CD4-positive, alpha-beta T cell treated with Interleukin-15 for 4 hours (primary cell): Measurements from ENCODE around the gene GUCD1.

Experiments
- DNase-seq: peaks from one replicate; pipeline ENCODE4 v3.0.0-alpha.2; 2020; ENCODE audit warnings: low spot score

GUCD1 gene

DNA sequence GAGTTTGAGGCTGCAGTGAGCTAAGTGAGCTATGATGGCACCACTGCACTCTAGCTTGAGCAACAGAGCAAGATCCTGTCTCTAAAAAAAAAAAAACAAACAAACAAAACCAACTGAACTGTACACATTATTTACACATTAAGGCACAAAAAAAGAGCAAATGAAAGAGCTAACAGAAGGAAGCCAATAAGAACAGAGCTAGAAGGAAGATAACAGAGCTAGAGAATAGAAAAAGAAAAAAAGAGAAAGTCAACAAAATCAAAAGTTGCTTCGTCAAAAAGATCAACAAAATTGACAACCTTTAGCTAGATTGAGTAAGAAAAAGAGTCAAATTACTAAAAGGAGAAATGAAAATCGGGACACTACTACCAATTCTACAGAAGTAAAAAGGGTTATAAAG, 25.0 kb downstream of the GUCD1 start:
- DNase-seq = no peak

DNA sequence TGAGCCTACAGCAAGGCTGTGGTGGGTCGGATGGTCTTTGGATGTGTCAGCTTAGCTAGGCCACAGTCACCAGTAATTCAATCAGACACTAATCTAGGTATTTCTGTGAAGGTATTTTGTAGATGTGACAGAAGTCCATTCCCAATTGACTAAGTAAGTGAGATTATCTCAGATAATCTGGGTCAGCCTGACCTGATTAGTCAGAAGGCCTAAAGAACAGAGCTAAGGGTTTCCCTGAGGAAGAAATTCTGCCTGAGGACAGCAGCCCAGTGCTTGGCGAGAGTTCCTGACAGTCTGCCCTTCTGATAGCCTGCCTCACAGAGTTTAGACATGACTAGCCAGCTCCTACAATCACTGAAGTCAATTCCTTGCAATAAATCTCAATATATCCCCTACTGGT, 28.7 kb downstream of the GUCD1 start:
- no peak for DNase-seq

DNA sequence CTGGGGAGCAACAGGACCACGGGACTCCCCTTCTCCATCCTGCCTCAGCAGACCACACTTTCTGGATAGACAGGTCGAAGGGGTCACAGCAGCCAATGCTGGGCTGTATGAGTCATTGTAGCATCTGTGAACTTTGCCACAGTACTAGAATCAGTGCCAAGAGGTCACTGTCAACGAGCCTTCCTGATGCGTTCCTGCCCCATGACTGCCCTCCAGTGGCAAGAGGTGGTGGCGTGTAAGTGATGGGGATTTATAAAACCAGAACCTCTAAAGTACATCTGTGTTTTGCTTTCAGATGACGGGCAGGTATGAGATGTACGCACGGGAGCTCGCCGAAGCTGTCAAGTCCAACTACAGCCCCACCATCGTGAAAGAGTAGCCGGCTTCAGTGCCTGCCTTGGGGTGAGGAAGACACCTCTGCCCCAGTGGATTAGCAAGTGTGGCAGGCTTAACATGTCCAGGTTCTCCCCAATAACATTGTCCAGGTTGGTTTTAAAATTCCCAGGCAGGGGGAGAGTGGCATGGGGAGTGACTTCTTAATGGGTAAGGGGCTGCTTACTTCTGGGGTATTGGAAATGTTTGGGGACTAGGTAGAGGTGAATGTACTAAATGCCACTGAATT, 29.4 kb downstream of the GUCD1 start:
- DNase-seq = peak; percentile 80

DNA sequence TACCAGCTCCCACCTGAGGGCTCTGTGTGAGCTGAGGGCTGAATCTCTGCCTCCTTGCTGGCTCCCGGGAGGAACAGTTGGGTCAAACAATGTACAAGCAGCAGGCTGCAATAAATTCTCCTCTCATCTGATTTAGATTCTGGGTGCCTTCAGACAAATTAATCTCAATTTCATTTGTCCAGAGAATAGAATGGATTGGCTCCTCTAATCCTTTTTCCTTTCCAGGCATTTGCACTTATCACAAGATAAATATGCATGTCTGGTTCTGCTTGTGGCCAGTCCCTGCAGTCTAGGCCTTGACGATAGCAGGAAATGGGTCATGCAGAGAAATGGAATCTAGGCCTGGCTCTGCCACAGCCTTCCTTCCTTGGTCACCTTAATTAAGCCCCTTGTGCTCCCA, 31.1 kb downstream of the GUCD1 start:
- no peak for DNase-seq

DNA sequence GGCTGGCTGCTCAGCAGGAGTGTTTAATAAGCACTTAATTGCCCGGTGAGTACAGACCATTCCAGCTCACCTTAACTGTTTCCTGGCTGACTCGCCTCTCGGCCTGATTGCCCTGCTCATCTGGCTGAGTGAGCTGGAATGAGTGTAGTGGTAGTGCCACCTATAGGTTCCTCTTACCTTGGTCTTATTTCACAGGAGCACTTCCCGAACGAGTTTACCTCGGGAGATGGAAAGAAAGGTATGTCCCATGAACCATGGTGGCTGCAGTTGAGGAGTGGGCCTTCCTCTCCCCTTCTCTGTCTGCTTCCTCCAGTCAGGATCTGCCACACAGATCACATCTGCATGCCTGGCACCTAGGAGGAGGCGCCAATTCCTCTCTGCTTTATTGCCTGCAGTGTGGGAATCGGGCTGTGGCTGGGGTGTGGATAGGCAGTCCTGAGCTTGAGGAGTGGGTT, 33.1 kb downstream of the GUCD1 start:
- peak; percentile 34 for DNase-seq

DNA sequence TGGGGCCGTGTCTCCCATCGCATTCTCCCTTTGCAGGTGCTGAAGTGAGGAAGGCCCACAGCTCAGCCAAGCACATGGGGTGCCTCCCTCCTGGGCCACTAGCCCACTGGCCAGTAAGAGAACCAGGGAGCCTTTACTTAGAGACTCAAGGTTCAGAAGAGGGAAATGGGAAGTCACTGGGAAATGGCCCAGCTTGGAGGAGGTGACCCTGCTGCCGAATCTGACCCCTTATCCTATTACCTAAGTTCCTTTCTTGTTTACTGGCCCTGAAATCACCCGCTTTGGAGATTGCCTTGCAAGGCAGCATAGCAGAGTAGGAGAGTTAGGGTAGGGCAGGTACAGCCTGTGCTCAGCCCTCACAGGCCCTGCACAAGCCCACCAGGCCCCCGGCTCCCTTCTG, 35.4 kb downstream of the GUCD1 start:
- no peak for DNase-seq

DNA sequence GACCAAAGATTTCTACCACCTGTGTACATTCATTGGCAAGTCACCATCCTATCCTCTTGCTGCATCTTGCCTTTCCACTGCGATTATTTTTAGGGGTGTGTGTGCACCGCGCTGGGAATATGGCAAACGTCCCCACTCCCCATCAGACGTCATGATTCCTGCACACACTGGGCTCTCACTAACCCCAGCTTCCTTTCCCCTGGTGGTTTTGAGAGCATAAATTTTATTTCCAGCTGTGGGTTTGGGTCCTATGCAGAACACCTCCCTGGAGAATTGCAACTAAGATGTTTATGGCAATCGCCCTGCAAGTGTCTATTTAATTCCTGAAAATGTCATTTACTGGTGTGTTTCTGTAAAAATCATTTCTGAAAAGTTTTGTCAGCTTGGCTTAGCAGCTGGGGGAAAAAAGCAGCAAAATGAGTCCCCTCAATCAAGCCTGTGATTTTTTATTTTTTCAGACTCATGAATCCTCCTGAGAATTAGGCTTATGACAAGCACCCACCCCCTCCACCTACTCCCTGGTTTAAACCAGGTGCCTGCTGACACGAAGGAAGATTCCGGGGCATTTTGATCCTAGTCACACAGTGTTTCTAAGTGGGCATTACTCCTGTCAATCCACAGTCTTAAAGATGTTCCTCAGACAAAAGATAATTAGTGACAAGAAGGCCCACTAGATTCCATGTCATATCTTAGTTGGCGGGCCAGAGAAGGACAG, 36.0 kb downstream of the GUCD1 start:
- DNase-seq = no peak

DNA sequence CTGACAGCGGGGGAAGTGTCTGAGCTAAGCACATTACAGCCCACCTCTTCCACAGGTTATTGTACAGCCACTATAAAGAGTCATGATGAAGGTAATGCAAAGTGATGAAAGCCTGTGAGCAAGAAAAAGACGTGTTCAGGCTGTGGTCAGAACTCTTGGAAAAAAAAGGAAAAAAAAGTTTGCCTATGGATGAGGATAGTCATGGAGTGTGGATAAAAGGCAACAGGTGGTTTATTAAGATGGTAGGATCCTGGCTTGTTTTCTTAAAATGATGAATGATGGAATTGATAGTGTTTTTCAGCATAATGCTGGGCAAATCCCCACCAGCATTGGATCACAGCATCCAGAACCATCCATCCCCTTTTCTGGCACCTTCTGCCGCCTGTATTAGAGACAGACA, 36.7 kb downstream of the GUCD1 start:
- no peak for DNase-seq

DNA sequence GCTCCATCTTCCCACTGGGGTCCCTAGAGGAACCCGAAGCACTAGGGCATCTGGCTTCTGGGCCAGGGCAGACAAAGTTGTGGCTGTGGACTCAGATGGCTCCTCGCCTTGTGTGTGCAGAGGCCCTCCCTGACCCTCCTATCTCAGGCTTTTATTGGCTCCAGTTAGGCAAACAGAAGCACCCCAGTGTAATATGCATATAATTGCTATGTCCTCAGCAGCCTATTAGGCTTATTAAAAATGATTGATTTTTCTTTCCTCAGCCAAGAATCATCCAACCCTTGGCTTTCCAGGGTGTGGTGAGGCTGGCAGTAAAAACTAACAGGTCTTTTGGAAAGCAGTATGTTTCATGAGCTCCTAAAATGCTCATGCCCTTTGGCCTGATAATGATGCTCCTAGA, 37.5 kb downstream of the GUCD1 start:
- no peak for DNase-seq

DNA sequence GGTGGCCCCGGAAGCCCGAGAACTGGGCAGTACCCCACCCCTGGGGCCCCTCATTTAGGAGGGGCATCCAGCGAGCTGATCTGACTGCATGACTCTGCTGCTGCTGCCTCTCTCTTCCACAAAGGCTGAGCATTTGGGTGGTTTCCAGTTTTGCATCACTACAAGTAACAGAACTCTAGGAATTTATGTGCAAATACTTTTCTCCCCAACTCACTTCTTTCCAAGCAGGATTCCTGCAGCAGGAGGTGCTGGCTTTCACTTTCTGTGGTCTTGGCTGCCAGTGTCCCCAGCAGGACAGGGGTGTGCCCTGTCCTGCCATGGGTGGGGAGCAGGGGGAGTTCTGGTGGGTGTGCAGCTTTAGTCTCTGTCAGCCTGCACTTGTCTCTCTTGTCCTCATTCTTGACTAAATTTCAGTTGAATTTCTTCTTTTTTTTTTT, 38.6 kb downstream of the GUCD1 start:
- no peak for DNase-seq

DNA sequence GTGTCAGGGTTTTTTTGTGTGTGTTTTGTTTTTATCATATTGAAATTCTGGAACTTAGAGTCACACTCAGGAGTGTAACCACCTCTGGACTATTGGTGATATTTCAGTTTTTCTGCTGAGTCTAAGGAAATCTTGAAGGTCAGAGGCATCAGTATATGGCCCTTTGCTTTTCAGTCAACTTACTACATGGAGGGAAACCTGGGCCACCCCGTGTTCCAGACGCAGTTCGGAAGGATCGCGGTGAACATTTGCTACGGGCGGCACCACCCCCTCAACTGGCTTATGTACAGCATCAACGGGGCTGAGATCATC, 40.0 kb downstream of the GUCD1 start:
- no peak for DNase-seq

DNA sequence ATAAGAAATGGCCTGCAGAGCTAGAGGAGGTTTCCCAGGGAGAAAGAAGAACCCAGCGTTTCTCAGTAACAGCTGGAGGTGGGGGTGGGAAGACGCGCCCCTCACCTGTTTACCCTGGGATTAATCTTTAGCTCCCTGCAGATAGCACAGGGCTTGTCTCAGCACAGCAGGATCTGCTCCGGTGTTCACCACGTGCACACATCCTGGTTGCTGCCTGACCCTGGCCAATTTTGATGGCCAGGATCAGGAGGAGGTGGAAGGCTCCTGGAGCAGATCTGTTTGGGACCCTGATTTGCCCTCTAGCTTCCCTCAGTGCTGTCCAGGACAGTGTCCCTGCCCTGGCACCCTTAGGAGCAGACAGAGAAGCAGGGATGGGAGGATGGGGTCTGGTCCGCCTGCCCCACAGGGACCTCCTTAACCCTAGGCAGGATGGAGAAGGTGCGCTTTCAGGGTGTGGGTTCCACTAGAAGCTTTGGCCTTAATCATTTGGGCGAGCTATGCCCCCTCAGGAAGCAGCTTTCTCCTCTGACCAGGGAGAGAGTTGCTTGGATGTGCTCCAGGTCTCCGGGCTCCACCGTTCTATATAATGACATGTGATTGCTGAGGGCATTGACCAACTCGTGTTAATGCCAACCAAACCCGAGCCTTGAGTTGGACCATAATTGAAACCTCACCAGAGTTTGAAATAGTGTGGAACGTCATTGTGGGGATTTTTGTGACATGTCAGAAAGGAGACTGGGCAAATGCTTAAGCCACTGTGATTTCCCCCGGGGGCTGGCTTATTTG, 40.5 kb downstream of the GUCD1 start:
- DNase-seq = no peak

DNA sequence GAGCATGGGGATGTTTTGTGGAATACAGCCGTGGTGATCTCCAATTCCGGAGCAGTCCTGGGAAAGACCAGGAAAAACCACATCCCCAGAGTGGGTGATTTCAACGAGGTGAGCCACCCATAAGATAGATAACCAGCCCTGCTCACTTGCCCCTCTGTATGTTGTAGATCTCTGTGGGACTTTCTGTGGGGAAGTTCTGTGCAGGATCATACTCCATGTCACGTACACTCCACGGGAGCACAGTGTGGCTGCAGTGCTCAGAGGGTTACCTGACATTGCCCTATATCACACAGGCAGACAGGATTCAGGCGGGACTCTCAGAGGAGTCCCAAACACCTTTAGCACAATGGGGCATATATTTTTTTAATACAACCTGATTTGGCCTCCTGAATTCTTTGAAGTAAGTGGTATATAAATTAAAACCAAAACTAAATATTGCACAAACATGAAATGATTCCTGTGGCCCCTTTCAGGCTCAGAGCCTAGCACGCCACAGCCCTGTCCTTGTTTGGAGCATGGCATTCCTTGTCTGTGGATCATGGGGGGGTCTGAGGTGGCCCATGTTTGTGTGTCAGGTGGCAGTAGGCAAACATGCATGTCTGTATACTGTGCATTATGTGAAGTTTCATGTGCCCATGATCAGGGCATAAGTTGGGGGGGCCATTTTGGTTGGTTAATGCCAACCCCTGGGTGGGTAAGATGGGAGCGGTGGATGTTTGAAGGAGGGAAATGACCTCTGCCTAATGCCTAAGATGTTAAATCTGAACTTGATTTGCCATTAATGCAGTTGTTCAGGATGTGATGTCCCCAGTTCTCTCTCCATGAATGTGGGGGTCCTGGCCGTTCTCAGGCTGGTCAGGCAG, 41.3 kb downstream of the GUCD1 start:
- DNase-seq = no peak

DNA sequence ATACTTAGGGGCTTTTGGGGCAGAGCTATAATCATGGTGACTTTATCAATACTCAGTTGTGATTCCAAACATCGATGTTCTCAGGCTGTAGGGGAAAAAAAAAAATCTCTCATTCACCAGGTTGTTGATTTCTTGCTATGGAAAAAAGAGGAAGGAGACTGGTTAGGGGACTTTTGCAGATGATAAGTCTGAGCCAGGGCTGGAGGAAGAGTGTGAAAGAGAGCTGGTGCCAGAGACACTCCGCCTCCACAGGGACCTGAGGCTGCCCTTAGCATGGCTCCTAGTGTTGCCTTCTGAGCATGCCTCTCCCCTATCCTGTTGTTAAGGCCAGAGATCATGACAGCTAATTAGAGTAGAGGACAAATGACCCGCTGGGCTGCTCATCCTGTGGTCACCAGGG, 42.9 kb downstream of the GUCD1 start:
- no peak for DNase-seq

DNA sequence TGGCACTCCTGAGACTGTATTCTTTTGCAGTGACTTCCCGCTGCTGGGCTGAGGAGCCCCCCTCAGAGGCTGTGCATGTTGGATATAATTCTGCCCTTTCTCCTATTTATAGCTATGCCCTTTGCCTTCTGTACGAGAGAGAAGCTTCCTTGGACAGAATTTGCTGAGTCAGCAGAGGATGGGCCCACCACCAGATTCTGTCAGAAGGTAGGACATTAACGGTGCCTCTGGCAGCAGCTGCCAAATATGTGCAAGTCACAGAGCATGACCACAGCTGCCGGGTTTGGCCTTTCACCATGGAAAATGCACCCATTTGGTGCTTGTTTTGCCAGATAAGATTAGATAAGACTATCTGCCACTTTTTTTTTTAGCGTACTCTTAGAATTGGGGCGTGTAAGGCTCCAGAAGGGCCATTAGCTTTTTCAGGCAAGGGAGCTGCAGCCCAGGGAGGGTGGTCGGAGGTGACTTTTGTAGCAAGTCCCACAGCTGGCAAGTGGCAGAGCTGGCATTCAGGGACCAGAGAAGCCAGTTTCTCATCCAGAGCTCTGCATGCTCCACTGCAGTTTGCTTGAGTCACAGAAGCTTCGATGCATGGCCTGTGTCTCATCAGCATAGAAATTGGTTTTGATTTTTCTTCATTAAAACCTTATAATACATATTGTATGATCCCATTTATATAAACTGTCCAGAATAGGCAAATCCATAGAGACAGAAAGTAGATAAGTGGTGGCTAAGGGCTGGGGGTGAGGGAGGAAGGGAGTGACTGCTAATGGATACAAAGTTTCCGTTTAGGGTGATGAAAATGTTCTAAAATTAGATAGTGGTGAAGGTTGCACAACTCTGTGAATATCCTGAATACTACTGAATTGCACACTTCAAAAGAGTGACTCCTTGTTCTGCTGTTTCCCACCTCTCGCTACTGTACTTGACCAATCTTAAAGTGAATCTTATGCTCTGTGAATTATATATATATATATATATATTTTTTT, 44.0 kb downstream of the GUCD1 start:
- no peak for DNase-seq

DNA sequence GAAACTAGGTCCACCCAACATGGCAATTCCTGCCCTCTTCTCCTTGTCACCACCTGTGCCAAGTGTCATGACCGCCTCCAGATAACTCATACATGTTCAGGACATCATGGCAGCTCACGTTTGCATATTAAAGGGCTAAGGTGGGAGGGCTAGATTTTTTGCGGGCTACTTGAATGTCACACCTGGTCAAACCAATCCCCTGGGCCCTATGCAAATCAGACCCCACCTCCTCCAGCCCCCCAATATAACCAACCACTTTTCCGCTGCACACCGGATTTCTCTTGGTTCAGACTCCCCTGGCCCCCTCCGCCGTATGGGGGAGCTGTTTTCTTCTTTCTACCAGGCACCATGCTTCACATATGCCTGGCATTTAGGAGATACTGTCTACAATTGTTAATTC, 47.2 kb downstream of the GUCD1 start:
- DNase-seq = no peak

DNA sequence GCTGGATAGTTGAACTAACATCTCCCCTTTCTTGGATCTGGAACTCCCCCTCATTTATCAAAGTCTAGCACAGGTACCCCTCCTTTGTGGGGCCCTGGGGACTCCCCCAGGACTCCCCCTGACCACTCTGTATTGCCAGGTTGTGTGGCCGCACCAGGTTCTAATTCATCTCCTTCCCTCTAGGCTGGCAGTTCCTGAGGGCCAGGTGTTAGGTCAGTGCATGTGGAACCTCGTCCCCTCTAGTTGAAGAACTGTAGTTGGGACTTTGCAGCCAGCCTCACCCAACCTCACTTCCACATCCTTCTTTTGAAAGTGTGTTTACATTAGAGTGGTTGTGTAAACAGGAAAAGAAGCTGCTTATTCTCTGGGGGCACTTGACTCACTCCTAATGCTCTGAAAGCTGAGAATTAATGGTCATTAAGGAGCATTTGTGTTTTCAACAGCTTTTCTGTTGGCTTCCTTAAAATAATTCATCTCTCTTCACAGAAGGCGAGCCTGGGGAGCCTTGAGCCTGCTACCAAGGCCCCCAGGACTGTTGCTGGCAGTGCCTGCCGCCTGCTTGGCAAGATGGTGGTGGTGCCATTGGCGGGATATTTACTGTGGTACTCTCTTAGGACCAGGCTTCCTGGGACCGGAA, 48.0 kb downstream of the GUCD1 start:
- no peak for DNase-seq

DNA sequence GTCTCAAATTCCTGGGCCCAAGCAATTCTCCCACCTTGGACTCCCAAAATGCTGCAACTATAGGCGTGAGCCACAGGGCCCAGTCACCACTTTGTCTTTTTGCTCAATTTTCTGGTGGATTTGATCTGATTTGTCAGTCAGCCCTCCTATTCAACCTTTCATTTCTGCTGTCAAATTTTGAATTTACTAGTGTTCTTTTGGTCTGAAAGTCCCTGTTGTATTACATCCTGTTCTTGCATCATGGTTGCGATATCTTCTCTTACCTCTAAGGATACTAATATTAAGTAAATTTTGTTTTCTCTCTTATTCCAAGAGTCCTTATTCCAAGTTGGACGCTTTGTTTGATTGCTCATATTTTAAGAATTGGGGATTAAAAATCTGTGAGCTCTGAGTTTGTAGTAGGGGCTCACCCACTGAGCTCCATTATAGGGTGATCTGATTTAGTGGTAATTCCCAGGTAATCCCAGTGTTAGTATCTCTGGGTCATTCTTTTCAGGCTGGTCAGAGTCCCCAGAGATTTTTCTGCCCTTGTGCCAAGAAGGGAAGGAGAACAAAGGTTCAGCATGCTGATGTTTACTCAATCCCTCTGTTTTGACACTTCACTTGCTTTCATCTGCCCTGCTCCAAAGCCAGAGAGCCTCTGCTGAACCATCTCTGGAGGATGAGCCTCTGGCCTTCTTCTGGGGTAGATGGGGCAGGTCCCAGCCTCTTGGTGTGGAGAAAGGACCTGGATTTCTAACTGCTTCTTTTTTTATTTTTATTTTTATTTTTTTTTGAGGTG, 49.8 kb downstream of the GUCD1 start:
- DNase-seq = no peak

DNA sequence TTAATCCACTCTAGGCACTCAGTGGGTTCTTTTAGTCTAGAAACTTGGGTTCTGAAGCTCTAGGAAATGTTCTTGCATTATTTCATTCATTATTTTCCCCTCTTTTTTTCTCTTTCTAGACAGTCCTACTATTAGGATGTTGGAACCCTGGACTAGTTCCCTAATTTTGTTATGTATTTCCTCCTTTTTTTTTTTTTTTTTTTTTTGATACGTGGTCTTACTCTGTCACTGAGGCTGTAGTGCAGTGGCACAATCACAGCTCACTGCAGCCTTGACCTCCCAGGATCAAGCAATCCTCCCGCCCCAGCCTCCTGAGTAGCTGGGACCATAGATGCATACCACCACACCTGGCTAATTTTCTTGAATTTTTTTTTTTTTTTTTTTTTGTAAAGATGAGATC, 50.4 kb downstream of the GUCD1 start:
- no peak for DNase-seq

DNA sequence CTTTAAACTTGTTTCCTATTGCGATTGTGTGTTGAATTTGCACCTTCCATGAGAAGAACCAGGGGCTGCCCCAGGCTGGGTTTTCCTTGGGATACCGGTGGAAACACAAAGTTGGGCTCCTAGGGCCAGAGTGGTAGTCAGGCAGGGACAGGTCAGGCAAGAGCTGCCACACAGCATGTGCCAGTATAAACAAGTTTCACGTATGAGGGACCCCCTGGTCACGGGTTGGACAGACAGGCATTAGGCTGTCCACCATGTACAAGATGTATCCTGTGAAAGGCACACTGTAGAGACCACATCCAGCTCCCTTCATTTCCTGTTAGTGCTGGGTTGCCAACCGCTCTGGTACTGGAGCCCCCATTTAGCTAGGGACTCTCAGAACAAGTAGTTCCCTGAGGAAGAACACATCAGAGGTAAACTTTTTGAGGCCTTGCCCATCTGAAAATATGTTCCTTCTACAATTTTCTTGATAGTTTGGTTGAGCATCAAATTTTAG, 51.0 kb downstream of the GUCD1 start:
- DNase-seq = no peak
